HEK293T (cell line): ENCODE data around the gene PDE6C.

ENCODE experiments used
- CTCF ChIA-PET: fragments of 350-600 bp; formaldehyde crosslinking; extraction: SDS; loops from one replicate; lab custom pipeline; 2021; ENCODE audit warnings: antibody characterized with exemption, inconsistent platforms; lab: Yijun Ruan, JAX
- POLR2A ChIA-PET: fragments of 350-600 bp; formaldehyde crosslinking; extraction: SDS; loops from one replicate; lab custom pipeline; 2020; ENCODE audit warnings: antibody characterized with exemption, inconsistent platforms; lab: Yijun Ruan, JAX
- DNase-seq: peaks from one replicate; pipeline ENCODE4 v3.0.0; 2012; ENCODE audit warnings: mixed read lengths; ENCODE audit errors: extremely low spot score
- ARNT ChIP-seq: fragments of 450-650 bp; IDR thresholded peaks from 2 replicates; pipeline ENCODE4 v1.6.1; 2017; ENCODE audit warnings: mild to moderate bottlenecking
- BHLHE40 ChIP-seq: fragments of 450-650 bp; IDR thresholded peaks from 2 replicates; pipeline ENCODE4 v1.6.1; 2016; ENCODE audit warnings: mild to moderate bottlenecking, moderate library complexity, borderline replicate concordance
- CTBP1 ChIP-seq: fragments of 450-650 bp; IDR thresholded peaks from 2 replicates; pipeline ENCODE4 v1.6.1; 2016; ENCODE audit warnings: borderline replicate concordance
- ELF4 ChIP-seq: fragments of 450-650 bp; IDR thresholded peaks from 2 replicates; pipeline ENCODE4 v1.6.1; 2017; ENCODE audit warnings: antibody characterized with exemption
- FOXA1 ChIP-seq: fragments of 450-650 bp; IDR thresholded peaks from 2 replicates; pipeline ENCODE4 v1.6.1; 2016; ENCODE audit warnings: mild to moderate bottlenecking
- FOXK2 ChIP-seq: fragments of 450-650 bp; IDR thresholded peaks from 2 replicates; pipeline ENCODE4 v1.6.1; 2016; ENCODE audit warnings: mild to moderate bottlenecking
- FOXM1 ChIP-seq: fragments of 450-650 bp; IDR thresholded peaks from 2 replicates; pipeline ENCODE4 v1.6.1; 2017; ENCODE audit warnings: mild to moderate bottlenecking, borderline replicate concordance
- HDGF ChIP-seq: fragments of 450-650 bp; IDR thresholded peaks from 2 replicates; pipeline ENCODE4 v1.6.1; 2017; ENCODE audit warnings: antibody characterized with exemption, borderline replicate concordance
- L3MBTL2 ChIP-seq: fragments of 450-650 bp; conservative IDR thresholded peaks from 2 replicates; pipeline ENCODE4 v1.6.1; 2016; ENCODE audit warnings: mild to moderate bottlenecking
- LEF1 ChIP-seq: fragments of 450-650 bp; IDR thresholded peaks from 2 replicates; pipeline ENCODE4 v1.6.1; 2017; ENCODE audit warnings: mild to moderate bottlenecking, borderline replicate concordance
- PKNOX1 ChIP-seq: fragments of 450-650 bp; IDR thresholded peaks from 2 replicates; pipeline ENCODE4 v1.6.1; 2016
- SP1 ChIP-seq: fragments of 450-650 bp; IDR thresholded peaks from 2 replicates; pipeline ENCODE4 v1.6.1; 2017
- SUZ12 ChIP-seq: fragments of 450-650 bp; IDR thresholded peaks from 2 replicates; pipeline ENCODE4 v1.6.1; 2016; ENCODE audit warnings: mild to moderate bottlenecking
- TARDBP ChIP-seq: fragments of 450-650 bp; IDR thresholded peaks from 2 replicates; pipeline ENCODE4 v1.6.1; 2016
- ZNF384 ChIP-seq: fragments of 450-650 bp; IDR thresholded peaks from 2 replicates; pipeline ENCODE4 v1.6.1; 2016

PDE6C gene

GRCh38 chr10:93711891-93712290, 99.6 kb downstream of the PDE6C start:
- ChIA-PET POLR2A (interaction anchor here (2.5 kb wide), 1 partner anchor 9 kb away, joined by 16 read pairs; the partner anchor contains the start of gene FRA10AC1), CTCF (no interaction called here)
- TF ChIP-seq FOXM1 (no peak), FOXK2 (no peak), PKNOX1 (no peak), L3MBTL2 (no peak), FOXA1 (no peak), LEF1 (no peak), SUZ12 (no peak), SP1 (no peak), HDGF (no peak), ARNT (no peak), TARDBP (no peak)
- DNase-seq: no peak

- CTCF ChIA-PET: no interaction called here
- TF ChIP-seq ZNF384 (no peak), FOXM1 (no peak), PKNOX1 (no peak)
- no peak for DNase-seq
- POLR2A ChIA-PET: interaction anchor here (2.5 kb wide), 1 partner anchor 10 kb away, joined by 16 read pairs; the partner anchor contains the start of gene FRA10AC1
Measured at GRCh38 chr10:93712593-93712992, 100.3 kb downstream of the PDE6C start.

- POLR2A ChIA-PET: interaction anchor here (1.8 kb wide), 1 partner anchor 13 kb away, joined by 9 read pairs; the partner anchor contains the start of gene FRA10AC1
- CTCF ChIA-PET: no interaction called here
- TF ChIP-seq BHLHE40 (no peak), PKNOX1 (no peak), TARDBP (no peak), FOXA1 (no peak), ELF4 (no peak), FOXM1 (no peak), CTBP1 (no peak), ZNF384 (no peak), LEF1 (no peak), ARNT (no peak), FOXK2 (no peak), L3MBTL2 (no peak), HDGF (no peak)
- no peak for DNase-seq
Measured at GRCh38 chr10:93715345-93715744, 103.0 kb downstream of the PDE6C start.
